ENCODE data around the gene UBE2H.
"Not testable (repeated sequence)": the region's sequence is repeated elsewhere in the genome, so short reads cannot be mapped to it uniquely, and the experiment has no call there.

UBE2H gene

DNA sequence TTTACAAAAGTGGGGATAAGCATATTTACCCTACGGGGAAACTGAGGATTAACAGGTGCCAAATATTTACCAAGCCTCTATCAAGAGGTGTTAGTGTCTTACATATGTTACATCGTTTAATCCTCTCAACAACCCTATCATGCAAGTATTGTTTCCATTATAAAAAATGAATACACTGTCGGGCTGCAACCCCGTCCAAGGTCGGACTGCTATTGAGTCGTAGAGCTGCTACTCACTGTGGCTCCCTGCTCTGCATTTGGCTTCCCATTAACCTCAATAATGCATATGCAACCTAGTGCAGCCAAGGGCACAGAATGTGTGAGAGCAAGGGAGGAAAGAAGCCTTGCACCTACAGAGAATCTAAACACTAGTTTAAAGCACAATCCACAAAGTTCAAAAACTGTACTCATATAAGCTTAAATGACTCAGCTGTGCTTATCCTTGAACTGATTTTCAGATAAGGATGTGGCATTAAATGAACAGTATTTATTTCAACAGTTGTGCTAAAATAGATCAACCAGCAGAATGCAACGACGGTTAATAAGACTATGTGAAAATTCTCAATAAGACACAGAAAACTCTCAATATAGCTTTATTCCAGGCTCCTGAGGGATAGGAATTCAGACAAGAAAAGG lies 49.9 kb downstream of the UBE2H start:
- no peak for DNase-seq (ENCODE audit: low read depth)

GRCh38 chr7:129898502-129899160 lies 54.1 kb downstream of the UBE2H start:
- no peak overlapping the region for H3K4me3 ChIP-seq (ENCODE audit: control insufficient read depth, low read depth, low read length)
- TF ChIP-seq, protein P1, sequence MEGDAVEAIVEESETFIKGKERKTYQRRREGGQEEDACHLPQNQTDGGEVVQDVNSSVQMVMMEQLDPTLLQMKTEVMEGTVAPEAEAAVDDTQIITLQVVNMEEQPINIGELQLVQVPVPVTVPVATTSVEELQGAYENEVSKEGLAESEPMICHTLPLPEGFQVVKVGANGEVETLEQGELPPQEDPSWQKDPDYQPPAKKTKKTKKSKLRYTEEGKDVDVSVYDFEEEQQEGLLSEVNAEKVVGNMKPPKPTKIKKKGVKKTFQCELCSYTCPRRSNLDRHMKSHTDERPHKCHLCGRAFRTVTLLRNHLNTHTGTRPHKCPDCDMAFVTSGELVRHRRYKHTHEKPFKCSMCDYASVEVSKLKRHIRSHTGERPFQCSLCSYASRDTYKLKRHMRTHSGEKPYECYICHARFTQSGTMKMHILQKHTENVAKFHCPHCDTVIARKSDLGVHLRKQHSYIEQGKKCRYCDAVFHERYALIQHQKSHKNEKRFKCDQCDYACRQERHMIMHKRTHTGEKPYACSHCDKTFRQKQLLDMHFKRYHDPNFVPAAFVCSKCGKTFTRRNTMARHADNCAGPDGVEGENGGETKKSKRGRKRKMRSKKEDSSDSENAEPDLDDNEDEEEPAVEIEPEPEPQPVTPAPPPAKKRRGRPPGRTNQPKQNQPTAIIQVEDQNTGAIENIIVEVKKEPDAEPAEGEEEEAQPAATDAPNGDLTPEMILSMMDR (conservative IDR thresholded peaks at IDR 0.05; ENCODE audit: control insufficient read depth, insufficient read depth, low read depth, low read length), result no peak
- DNase-seq (ENCODE audit: low read depth), result no peak

More for the DNA sequence above, 49.9 kb downstream of the UBE2H start:
- TF ChIP-seq, protein P1 (conservative IDR thresholded peaks at IDR 0.05; ENCODE audit: control insufficient read depth, insufficient read depth, low read depth, low read length), result no peak
- H3K4me3 ChIP-seq (ENCODE audit: control insufficient read depth, low read depth, low read length), result no peak overlapping the region

- TF ChIP-seq, protein P1 (conservative IDR thresholded peaks at IDR 0.05; ENCODE audit: control insufficient read depth, insufficient read depth, low read depth, low read length), result no peak
- no peak for DNase-seq (ENCODE audit: low read depth)
- no peak overlapping the region for H3K4me3 ChIP-seq (ENCODE audit: control insufficient read depth, low read depth, low read length)
These were observed 54.8 kb downstream of the UBE2H start for GRCh38 chr7:129898007-129898406.

- no peak overlapping the region for H3K4me3 ChIP-seq (ENCODE audit: control insufficient read depth, low read depth, low read length)
- TF ChIP-seq, protein P1 (conservative IDR thresholded peaks at IDR 0.05; ENCODE audit: control insufficient read depth, insufficient read depth, low read depth, low read length), result no peak
- DNase-seq (ENCODE audit: low read depth), result no peak
These were observed 56.0 kb downstream of the UBE2H start for GRCh38 chr7:129896568-129897382.

DNA sequence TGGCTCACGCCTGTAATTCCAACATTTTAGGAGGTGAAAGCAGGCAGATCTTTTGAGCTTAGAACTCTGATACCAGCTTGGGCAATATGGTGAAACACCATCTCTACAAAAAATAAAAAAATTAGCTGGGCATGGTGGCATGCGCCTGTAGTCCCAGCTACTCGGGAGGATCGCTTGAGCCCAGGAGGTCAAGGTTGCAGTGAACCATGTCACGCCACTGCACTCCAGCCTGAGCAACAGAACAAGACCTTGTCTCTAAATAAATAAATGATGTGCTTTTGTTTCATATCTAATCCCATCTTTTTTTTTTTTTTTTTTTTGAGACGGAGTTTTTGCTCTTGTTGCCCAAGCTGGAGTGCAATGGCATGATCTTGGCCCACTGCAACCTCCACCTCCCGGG lies 58.6 kb downstream of the UBE2H start:
- H3K4me3 ChIP-seq (ENCODE audit: control insufficient read depth, low read depth, low read length); DNase-seq (ENCODE audit: low read depth): not testable (repeated sequence)

- no peak overlapping the region for H3K4me3 ChIP-seq (ENCODE audit: control insufficient read depth, low read depth, low read length)
- no peak for DNase-seq (ENCODE audit: low read depth)
- TF ChIP-seq, protein P1 (conservative IDR thresholded peaks at IDR 0.05; ENCODE audit: control insufficient read depth, insufficient read depth, low read depth, low read length), result no peak
These were observed 62.7 kb downstream of the UBE2H start for GRCh38 chr7:129890090-129890489.

All from fibroblast of mammary gland (primary cell).